Osteocyte (in vitro differentiated cells): ENCODE measurements around the gene OMG. TPM values are rescaled to one million over a fixed set of nuclear protein-coding genes. Genes with fewer than 3 reads are reported as not detected.

ENCODE experiments used
- DNase-seq: peaks from one replicate; pipeline ENCODE4 v3.0.0; 2021; ENCODE audit warnings: mixed read lengths; ENCODE audit not compliant: unreplicated experiment; ENCODE audit errors: extremely low spot score
- H3K27ac Mint-ChIP-seq: one replicate; pipeline ENCODE4 v1.8.0; 2021; ENCODE audit warnings: mild to moderate bottlenecking, mixed read lengths; ENCODE audit not compliant: unreplicated experiment
- H3K27me3 Mint-ChIP-seq: one replicate; pipeline ENCODE4 v1.8.0; 2021; ENCODE audit warnings: mixed read lengths; ENCODE audit not compliant: unreplicated experiment
- H3K36me3 Mint-ChIP-seq: one replicate; pipeline ENCODE4 v1.8.0; 2021; ENCODE audit warnings: mixed read lengths; ENCODE audit not compliant: unreplicated experiment
- H3K4me1 Mint-ChIP-seq: one replicate; pipeline ENCODE4 v1.8.0; 2021; ENCODE audit warnings: mixed read lengths; ENCODE audit not compliant: unreplicated experiment
- H3K4me3 Mint-ChIP-seq: one replicate; pipeline ENCODE4 v1.8.0; 2021; ENCODE audit warnings: mild to moderate bottlenecking, moderate library complexity, mixed read lengths; ENCODE audit not compliant: unreplicated experiment
- H3K9me3 Mint-ChIP-seq: one replicate; pipeline ENCODE4 v1.8.0; 2021; ENCODE audit warnings: mixed read lengths; ENCODE audit not compliant: unreplicated experiment
- total RNA-seq: library from RNA; stranded (reverse); gene quantifications from 2 replicates; pipeline ENCODE4 v1.2.1, GENCODE V29; 2021
- TF ChIP-seq, protein P1 (sequence below): fragments of 200-600 bp; sonication (generic); IDR thresholded peaks from 2 replicates; pipeline ENCODE4 v1.5.0; 2021; ENCODE audit warnings: antibody characterized with exemption, mild to moderate bottlenecking, moderate library complexity

The OMG gene
- total RNA-seq, 1 donor from 2014 or later = not detected

GRCh38 chr17:31307640-31308039 lies 10.6 kb upstream of the OMG start:
- Mint-ChIP-seq H3K27ac (no peak overlapping the region), H3K27me3 (no peaks in the 10 kb centered on the region), H3K9me3 (peaks cover 3% of the 10 kb centered on the region), H3K36me3 (peaks cover 17% of the 10 kb centered on the region), H3K4me3 (no peak overlapping the region), H3K4me1 (peaks cover 6% of the 10 kb centered on the region)
- TF ChIP-seq, protein P1, sequence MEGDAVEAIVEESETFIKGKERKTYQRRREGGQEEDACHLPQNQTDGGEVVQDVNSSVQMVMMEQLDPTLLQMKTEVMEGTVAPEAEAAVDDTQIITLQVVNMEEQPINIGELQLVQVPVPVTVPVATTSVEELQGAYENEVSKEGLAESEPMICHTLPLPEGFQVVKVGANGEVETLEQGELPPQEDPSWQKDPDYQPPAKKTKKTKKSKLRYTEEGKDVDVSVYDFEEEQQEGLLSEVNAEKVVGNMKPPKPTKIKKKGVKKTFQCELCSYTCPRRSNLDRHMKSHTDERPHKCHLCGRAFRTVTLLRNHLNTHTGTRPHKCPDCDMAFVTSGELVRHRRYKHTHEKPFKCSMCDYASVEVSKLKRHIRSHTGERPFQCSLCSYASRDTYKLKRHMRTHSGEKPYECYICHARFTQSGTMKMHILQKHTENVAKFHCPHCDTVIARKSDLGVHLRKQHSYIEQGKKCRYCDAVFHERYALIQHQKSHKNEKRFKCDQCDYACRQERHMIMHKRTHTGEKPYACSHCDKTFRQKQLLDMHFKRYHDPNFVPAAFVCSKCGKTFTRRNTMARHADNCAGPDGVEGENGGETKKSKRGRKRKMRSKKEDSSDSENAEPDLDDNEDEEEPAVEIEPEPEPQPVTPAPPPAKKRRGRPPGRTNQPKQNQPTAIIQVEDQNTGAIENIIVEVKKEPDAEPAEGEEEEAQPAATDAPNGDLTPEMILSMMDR = no peak
- DNase-seq = no peak

- no peaks in the 10 kb centered on the region for H3K27me3 Mint-ChIP-seq
These were observed 2.6 kb upstream of the OMG start for GRCh38 chr17:31299624-31300023.

DNA sequence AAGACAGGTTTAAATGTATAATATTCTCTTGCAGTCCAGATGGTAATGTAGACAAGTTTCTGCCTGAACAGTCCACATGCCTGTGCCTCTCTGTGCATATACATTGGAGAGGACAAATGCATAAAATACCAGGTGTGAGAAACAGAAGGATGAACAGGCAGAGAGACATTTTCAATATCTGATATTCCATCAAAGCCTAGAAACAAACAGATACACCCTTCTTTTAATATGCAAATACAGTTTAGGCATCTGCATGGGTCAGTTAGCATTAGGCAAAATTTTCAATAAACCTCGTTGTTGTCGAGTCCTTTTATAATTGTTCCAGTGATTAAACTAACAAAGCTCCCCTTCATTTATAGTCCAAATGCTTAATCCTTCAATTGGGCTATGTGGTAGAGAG lies 897 bp downstream of the OMG start:
- DNase-seq = no peak
- TF ChIP-seq, protein P1 = no peak
- Mint-ChIP-seq H3K4me1 (no peaks in the 10 kb centered on the region), H3K9me3 (no peaks in the 10 kb centered on the region), H3K4me3 (no peak overlapping the region), H3K36me3 (peaks cover 8% of the 10 kb centered on the region), H3K27ac (no peak overlapping the region), H3K27me3 (no peaks in the 10 kb centered on the region)

More at GRCh38 chr17:31299624-31300023, 2.6 kb upstream of the OMG start:
- no peak overlapping the region for H3K27ac Mint-ChIP-seq
- peaks cover 17% of the 10 kb centered on the region for H3K4me1 Mint-ChIP-seq
- TF ChIP-seq, protein P1 = no peak
- peaks cover 3% of the 10 kb centered on the region for H3K9me3 Mint-ChIP-seq
- no peak overlapping the region for H3K4me3 Mint-ChIP-seq
- peaks cover 6% of the 10 kb centered on the region for H3K36me3 Mint-ChIP-seq
- no peak for DNase-seq

GRCh38 chr17:31295489-31295871 lies 1.6 kb downstream of the OMG start:
- Mint-ChIP-seq H3K9me3 (no peaks in the 10 kb centered on the region), H3K36me3 (peaks cover 10% of the 10 kb centered on the region), H3K27me3 (no peaks in the 10 kb centered on the region), H3K4me1 (no peaks in the 10 kb centered on the region), H3K4me3 (no peak overlapping the region), H3K27ac (no peak overlapping the region)
- TF ChIP-seq, protein P1 = no peak
- DNase-seq = no peak

GRCh38 chr17:31294820-31295488 lies 2.1 kb downstream of the OMG start:
- Mint-ChIP-seq H3K27me3 (no peaks in the 10 kb centered on the region), H3K27ac (no peak overlapping the region), H3K9me3 (no peaks in the 10 kb centered on the region), H3K36me3 (peaks cover 10% of the 10 kb centered on the region), H3K4me1 (no peaks in the 10 kb centered on the region), H3K4me3 (no peak overlapping the region)
- DNase-seq = no peak
- TF ChIP-seq, protein P1 = no peak
